Measurements from ENCODE around the gene TEX38.
"Not testable (repeated sequence)": the region's sequence is repeated elsewhere in the genome, so short reads cannot be mapped to it uniquely, and the experiment has no call there.

TEX38 gene

GRCh38 chr1:46645815-46646214 is 25.8 kb upstream of the TEX38 start:
- H3K27ac ChIP-seq (ENCODE audit: low read depth, low read length) = no peak overlapping the region
- H3K27me3 ChIP-seq (ENCODE audit: control insufficient read depth in 1 of 2, insufficient read depth in 2 of 2, low read length in 2 of 2) = no peaks in the 10 kb centered on the region
- H3K9me3 ChIP-seq (ENCODE audit: low read length) = peaks cover 8% of the 10 kb centered on the region
- H3K4me1 ChIP-seq (ENCODE audit: insufficient read depth, low read length) = peaks cover 49% of the 10 kb centered on the region
- H3K4me3 ChIP-seq (ENCODE audit: low read depth in 1 of 2, low read length in 2 of 2) = no peak overlapping the region
- H3K36me3 ChIP-seq (ENCODE audit: insufficient read depth, low read length) = peaks cover 22% of the 10 kb centered on the region
- H3K9ac ChIP-seq (ENCODE audit: low read length) = no peak overlapping the region

- H3K27ac ChIP-seq (ENCODE audit: low read depth, low read length) = no peak overlapping the region
- no peak overlapping the region for H3K9ac ChIP-seq (ENCODE audit: low read length)
- peaks cover 49% of the 10 kb centered on the region for H3K4me1 ChIP-seq (ENCODE audit: insufficient read depth, low read length)
- no peak overlapping the region for H3K4me3 ChIP-seq (ENCODE audit: low read depth in 1 of 2, low read length in 2 of 2)
- H3K27me3 ChIP-seq (ENCODE audit: control insufficient read depth in 1 of 2, insufficient read depth in 2 of 2, low read length in 2 of 2) = no peaks in the 10 kb centered on the region
- H3K9me3 ChIP-seq (ENCODE audit: low read length) = peaks cover 8% of the 10 kb centered on the region
- peaks cover 22% of the 10 kb centered on the region for H3K36me3 ChIP-seq (ENCODE audit: insufficient read depth, low read length)
Observed at GRCh38 chr1:46646331-46646730, 25.3 kb upstream of the TEX38 start.

- Histone ChIP-seq H3K27ac (ENCODE audit: low read depth, low read length) (no peak overlapping the region), H3K4me3 (ENCODE audit: low read depth in 1 of 2, low read length in 2 of 2) (no peak overlapping the region), H3K27me3 (ENCODE audit: control insufficient read depth in 1 of 2, insufficient read depth in 2 of 2, low read length in 2 of 2) (no peaks in the 10 kb centered on the region), H3K36me3 (ENCODE audit: insufficient read depth, low read length) (peaks cover 22% of the 10 kb centered on the region), H3K4me1 (ENCODE audit: insufficient read depth, low read length) (peaks cover 49% of the 10 kb centered on the region), H3K9ac (ENCODE audit: low read length) (no peak overlapping the region), H3K9me3 (ENCODE audit: low read length) (peaks cover 8% of the 10 kb centered on the region)
Observed at GRCh38 chr1:46646844-46647243, 24.8 kb upstream of the TEX38 start.

- Histone ChIP-seq H3K4me1 (ENCODE audit: insufficient read depth, low read length) (peaks cover 42% of the 10 kb centered on the region), H3K27me3 (ENCODE audit: control insufficient read depth in 1 of 2, insufficient read depth in 2 of 2, low read length in 2 of 2) (no peaks in the 10 kb centered on the region), H3K9me3 (ENCODE audit: low read length) (peaks cover 8% of the 10 kb centered on the region), H3K36me3 (ENCODE audit: insufficient read depth, low read length) (peaks cover 26% of the 10 kb centered on the region), H3K27ac (ENCODE audit: low read depth, low read length) (no peak overlapping the region), H3K9ac (ENCODE audit: low read length) (no peak overlapping the region), H3K4me3 (ENCODE audit: low read depth in 1 of 2, low read length in 2 of 2) (no peak overlapping the region)
Observed at GRCh38 chr1:46647611-46648010, 24.0 kb upstream of the TEX38 start.

GRCh38 chr1:46649764-46650163 is 21.9 kb upstream of the TEX38 start:
- no peak overlapping the region for H3K27ac ChIP-seq (ENCODE audit: low read depth, low read length)
- H3K9ac ChIP-seq (ENCODE audit: low read length) = no peak overlapping the region
- H3K27me3 ChIP-seq (ENCODE audit: control insufficient read depth in 1 of 2, insufficient read depth in 2 of 2, low read length in 2 of 2) = no peaks in the 10 kb centered on the region
- no peak overlapping the region for H3K4me3 ChIP-seq (ENCODE audit: low read depth in 1 of 2, low read length in 2 of 2)
- peaks cover 36% of the 10 kb centered on the region for H3K4me1 ChIP-seq (ENCODE audit: insufficient read depth, low read length)
- H3K36me3 ChIP-seq (ENCODE audit: insufficient read depth, low read length) = peaks cover 26% of the 10 kb centered on the region
- peaks cover 8% of the 10 kb centered on the region for H3K9me3 ChIP-seq (ENCODE audit: low read length)

- Histone ChIP-seq H3K9me3 (ENCODE audit: low read length) (peaks cover 8% of the 10 kb centered on the region), H3K4me1 (ENCODE audit: insufficient read depth, low read length) (peaks cover 28% of the 10 kb centered on the region), H3K36me3 (ENCODE audit: insufficient read depth, low read length) (peaks cover 27% of the 10 kb centered on the region), H3K27ac (ENCODE audit: low read depth, low read length) (no peak overlapping the region), H3K4me3 (ENCODE audit: low read depth in 1 of 2, low read length in 2 of 2) (no peak overlapping the region), H3K9ac (ENCODE audit: low read length) (no peak overlapping the region), H3K27me3 (ENCODE audit: control insufficient read depth in 1 of 2, insufficient read depth in 2 of 2, low read length in 2 of 2) (no peaks in the 10 kb centered on the region)
Observed at GRCh38 chr1:46650491-46650890, 21.2 kb upstream of the TEX38 start.

GRCh38 chr1:46651152-46651551 is 20.5 kb upstream of the TEX38 start:
- not testable (repeated sequence) for H3K27me3 ChIP-seq (ENCODE audit: control insufficient read depth in 1 of 2, insufficient read depth in 2 of 2, low read length in 2 of 2); H3K27ac ChIP-seq (ENCODE audit: low read depth, low read length); H3K4me3 ChIP-seq (ENCODE audit: low read depth in 1 of 2, low read length in 2 of 2); H3K9me3 ChIP-seq (ENCODE audit: low read length); H3K9ac ChIP-seq (ENCODE audit: low read length)
- Histone ChIP-seq H3K4me1 (ENCODE audit: insufficient read depth, low read length) (peaks cover 29% of the 10 kb centered on the region), H3K36me3 (ENCODE audit: insufficient read depth, low read length) (peaks cover 33% of the 10 kb centered on the region)

- peaks cover 8% of the 10 kb centered on the region for H3K9me3 ChIP-seq (ENCODE audit: low read length)
- no peak overlapping the region for H3K4me3 ChIP-seq (ENCODE audit: low read depth in 1 of 2, low read length in 2 of 2)
- peaks cover 34% of the 10 kb centered on the region for H3K36me3 ChIP-seq (ENCODE audit: insufficient read depth, low read length)
- peaks cover 29% of the 10 kb centered on the region for H3K4me1 ChIP-seq (ENCODE audit: insufficient read depth, low read length)
- H3K27ac ChIP-seq (ENCODE audit: low read depth, low read length) = peak overlapping the region; percentile 16
- no peaks in the 10 kb centered on the region for H3K27me3 ChIP-seq (ENCODE audit: control insufficient read depth in 1 of 2, insufficient read depth in 2 of 2, low read length in 2 of 2)
- no peak overlapping the region for H3K9ac ChIP-seq (ENCODE audit: low read length)
Observed at GRCh38 chr1:46652321-46653100, 19.1 kb upstream of the TEX38 start.

GRCh38 chr1:46653405-46653958 is 18.2 kb upstream of the TEX38 start:
- H3K36me3 ChIP-seq (ENCODE audit: insufficient read depth, low read length) = peaks cover 42% of the 10 kb centered on the region
- peak overlapping the region; percentile 16 for H3K27ac ChIP-seq (ENCODE audit: low read depth, low read length)
- peak overlapping the region; percentile 15 to 46 for H3K4me3 ChIP-seq (ENCODE audit: low read depth in 1 of 2, low read length in 2 of 2)
- peaks cover 29% of the 10 kb centered on the region for H3K4me1 ChIP-seq (ENCODE audit: insufficient read depth, low read length)
- peak overlapping the region; percentile 13 for H3K9ac ChIP-seq (ENCODE audit: low read length)
- H3K9me3 ChIP-seq (ENCODE audit: low read length) = peaks cover 8% of the 10 kb centered on the region
- H3K27me3 ChIP-seq (ENCODE audit: control insufficient read depth in 1 of 2, insufficient read depth in 2 of 2, low read length in 2 of 2) = no peaks in the 10 kb centered on the region

- peak overlapping the region; percentile 16 for H3K27ac ChIP-seq (ENCODE audit: low read depth, low read length)
- H3K27me3 ChIP-seq (ENCODE audit: control insufficient read depth in 1 of 2, insufficient read depth in 2 of 2, low read length in 2 of 2) = no peaks in the 10 kb centered on the region
- H3K4me3 ChIP-seq (ENCODE audit: low read depth in 1 of 2, low read length in 2 of 2) = peak overlapping the region in 1 of 2 donors; percentile 46
- peak overlapping the region; percentile 13 for H3K9ac ChIP-seq (ENCODE audit: low read length)
- H3K4me1 ChIP-seq (ENCODE audit: insufficient read depth, low read length) = peaks cover 29% of the 10 kb centered on the region
- H3K9me3 ChIP-seq (ENCODE audit: low read length) = peaks cover 8% of the 10 kb centered on the region
- peaks cover 43% of the 10 kb centered on the region for H3K36me3 ChIP-seq (ENCODE audit: insufficient read depth, low read length)
Observed at GRCh38 chr1:46654012-46654411, 17.6 kb upstream of the TEX38 start.

GRCh38 chr1:46654698-46655097 is 17.0 kb upstream of the TEX38 start:
- H3K4me3 ChIP-seq (ENCODE audit: low read depth in 1 of 2, low read length in 2 of 2); H3K9ac ChIP-seq (ENCODE audit: low read length); H3K27me3 ChIP-seq (ENCODE audit: control insufficient read depth in 1 of 2, insufficient read depth in 2 of 2, low read length in 2 of 2); H3K9me3 ChIP-seq (ENCODE audit: low read length); H3K27ac ChIP-seq (ENCODE audit: low read depth, low read length): not testable (repeated sequence)
- H3K4me1 ChIP-seq (ENCODE audit: insufficient read depth, low read length) = peaks cover 29% of the 10 kb centered on the region
- H3K36me3 ChIP-seq (ENCODE audit: insufficient read depth, low read length) = peaks cover 46% of the 10 kb centered on the region

GRCh38 chr1:46655848-46656247 is 15.8 kb upstream of the TEX38 start:
- Histone ChIP-seq H3K4me3 (ENCODE audit: low read depth in 1 of 2, low read length in 2 of 2) (no peak overlapping the region), H3K27ac (ENCODE audit: low read depth, low read length) (no peak overlapping the region), H3K9me3 (ENCODE audit: low read length) (no peaks in the 10 kb centered on the region), H3K36me3 (ENCODE audit: insufficient read depth, low read length) (peaks cover 36% of the 10 kb centered on the region), H3K9ac (ENCODE audit: low read length) (no peak overlapping the region), H3K4me1 (ENCODE audit: insufficient read depth, low read length) (peaks cover 29% of the 10 kb centered on the region), H3K27me3 (ENCODE audit: control insufficient read depth in 1 of 2, insufficient read depth in 2 of 2, low read length in 2 of 2) (no peaks in the 10 kb centered on the region)

All from muscle layer of colon (tissue), 2 donors.